HG03571 (cell line): ENCODE data around the gene PUS7.
"Not testable (repeated sequence)": the region's sequence is repeated elsewhere in the genome, so short reads cannot be mapped to it uniquely, and the experiment has no call there.

Source experiments
- ATAC-seq: cut with Tn5 transposase; IDR thresholded peaks from one replicate; pipeline ENCODE4 v1.9.1; 2021; ENCODE audit not compliant: unreplicated experiment

Gene PUS7

GRCh38 chr7:105450177-105450861 lies 71.8 kb downstream of the PUS7 start:
- ATAC-seq = no peak

- no peak for ATAC-seq
These were observed 73.9 kb downstream of the PUS7 start for GRCh38 chr7:105448181-105448580.

- ATAC-seq = no peak
These were observed 77.6 kb downstream of the PUS7 start for GRCh38 chr7:105444342-105444987.

GRCh38 chr7:105442214-105442613 lies 79.9 kb downstream of the PUS7 start:
- ATAC-seq = not testable (repeated sequence)

- no peak for ATAC-seq
These were observed 82.7 kb downstream of the PUS7 start for GRCh38 chr7:105439174-105439893.

- ATAC-seq = no peak
These were observed 83.3 kb downstream of the PUS7 start for GRCh38 chr7:105438847-105439173.

GRCh38 chr7:105438254-105438653 lies 83.8 kb downstream of the PUS7 start:
- no peak for ATAC-seq

- not testable (repeated sequence) for ATAC-seq
These were observed 84.7 kb downstream of the PUS7 start for GRCh38 chr7:105437356-105437755.

GRCh38 chr7:105429746-105430612 lies 92.1 kb downstream of the PUS7 start:
- peak; percentile 57 for ATAC-seq

GRCh38 chr7:105426606-105427146 lies 95.4 kb downstream of the PUS7 start:
- ATAC-seq = no peak

GRCh38 chr7:105423987-105424386 lies 98.1 kb downstream of the PUS7 start:
- no peak for ATAC-seq

- no peak for ATAC-seq
These were observed 108.1 kb downstream of the PUS7 start for GRCh38 chr7:105413887-105414437.

GRCh38 chr7:105410774-105411173 lies 111.3 kb downstream of the PUS7 start:
- not testable (repeated sequence) for ATAC-seq

- not testable (repeated sequence) for ATAC-seq
These were observed 112.3 kb downstream of the PUS7 start for GRCh38 chr7:105409775-105410174.

- no peak for ATAC-seq
These were observed 113.2 kb downstream of the PUS7 start for GRCh38 chr7:105408791-105409410.
